Measurements from ENCODE around the gene SPPL3. TPM values are rescaled to one million over a fixed set of nuclear protein-coding genes. Genes with fewer than 3 reads are reported as not detected.

The SPPL3 gene
- total and polyA plus RNA-seq, 5 donors: 10.9 to 32.4 (median 31.0) TPM

- H3K4me1 ChIP-seq (ENCODE audit: control insufficient read depth, insufficient read depth, low read length): no peaks in the 10 kb centered on the region
- no peaks in the 10 kb centered on the region for H3K27me3 ChIP-seq (ENCODE audit: control insufficient read depth, insufficient read depth)
- DNase-seq (peak in 1 of 3 donors; percentile 47), ATAC-seq (no peak)
- intact Hi-C loops (cut with DNase I): loop anchor here in 1 of 4 donors (10.0 kb wide), 1 partner anchor 185 kb away; the partner anchor contains the start of gene SPPL3
- 65% methylated on average over 11 of the region's 11 CpGs for WGBS
- H3K27ac ChIP-seq (ENCODE audit: low read length): no peak overlapping the region
- no peaks in the 10 kb centered on the region for H3K9me3 ChIP-seq (ENCODE audit: control insufficient read depth, low read length)
- H3K4me3 ChIP-seq (ENCODE audit: low read length): no peak overlapping the region
Measured at GRCh38 chr12:120719496-120720233, 184.5 kb downstream of the SPPL3 start.

- Histone ChIP-seq H3K27ac (ENCODE audit: low read length) (no peak overlapping the region), H3K27me3 (ENCODE audit: control insufficient read depth, insufficient read depth) (no peaks in the 10 kb centered on the region), H3K4me1 (ENCODE audit: control insufficient read depth, insufficient read depth, low read length) (no peaks in the 10 kb centered on the region), H3K9me3 (ENCODE audit: control insufficient read depth, low read length) (no peaks in the 10 kb centered on the region), H3K4me3 (ENCODE audit: low read length) (no peak overlapping the region)
- WGBS: 83% methylated on average over 2 of the region's 2 CpGs
- ATAC-seq (no peak), DNase-seq (peak in 1 of 3 donors; percentile 5)
- intact Hi-C loops (cut with DNase I): no loop called here
Measured at GRCh38 chr12:120719072-120719471, 185.1 kb downstream of the SPPL3 start.

GRCh38 chr12:120718055-120718454 lies 186.1 kb downstream of the SPPL3 start:
- intact Hi-C loops (cut with DNase I): no loop called here

GRCh38 chr12:120713861-120714482 lies 190.2 kb downstream of the SPPL3 start:
- no peaks in the 10 kb centered on the region for H3K9me3 ChIP-seq (ENCODE audit: control insufficient read depth, low read length)
- no peaks in the 10 kb centered on the region for H3K27me3 ChIP-seq (ENCODE audit: control insufficient read depth, insufficient read depth)
- ATAC-seq (peak; percentile 70 to 73), DNase-seq (peak; percentile 59 to 72 (median 63))
- no peak overlapping the region for H3K27ac ChIP-seq (ENCODE audit: low read length)
- 19% methylated on average over 4 of the region's 4 CpGs for WGBS
- H3K4me3 ChIP-seq (ENCODE audit: low read length): no peak overlapping the region
- intact Hi-C loops (cut with DNase I): loop anchor here (2.0 to 5.0 kb wide), 5 partner anchors 67 to 132 kb away; partner anchors contain the start of gene POP5 (in 1 of the 4)
- H3K4me1 ChIP-seq (ENCODE audit: control insufficient read depth, insufficient read depth, low read length): peaks cover 9% of the 10 kb centered on the region

More at GRCh38 chr12:120718055-120718454, 186.1 kb downstream of the SPPL3 start:
- no peak overlapping the region for H3K4me3 ChIP-seq (ENCODE audit: low read length)
- no peaks in the 10 kb centered on the region for H3K27me3 ChIP-seq (ENCODE audit: control insufficient read depth, insufficient read depth)
- peak in 1 of 3 donors; percentile 9 for DNase-seq
- 94% methylated on average over 9 of the region's 9 CpGs for WGBS
- no peaks in the 10 kb centered on the region for H3K4me1 ChIP-seq (ENCODE audit: control insufficient read depth, insufficient read depth, low read length)
- H3K27ac ChIP-seq (ENCODE audit: low read length): no peak overlapping the region
- ATAC-seq: no peak
- H3K9me3 ChIP-seq (ENCODE audit: control insufficient read depth, low read length): no peaks in the 10 kb centered on the region

GRCh38 chr12:120712610-120713009 lies 191.5 kb downstream of the SPPL3 start:
- Histone ChIP-seq H3K9me3 (ENCODE audit: control insufficient read depth, low read length) (no peaks in the 10 kb centered on the region), H3K4me1 (ENCODE audit: control insufficient read depth, insufficient read depth, low read length) (peaks cover 9% of the 10 kb centered on the region), H3K27me3 (ENCODE audit: control insufficient read depth, insufficient read depth) (no peaks in the 10 kb centered on the region), H3K4me3 (ENCODE audit: low read length) (no peak overlapping the region), H3K27ac (ENCODE audit: low read length) (no peak overlapping the region)
- ATAC-seq (no peak), DNase-seq (no peak)
- 58% methylated on average over 6 of the region's 6 CpGs for WGBS
- intact Hi-C loops (cut with DNase I): loop anchor here in 3 of 4 donors (2.0 to 5.0 kb wide), 5 partner anchors 65 to 130 kb away; partner anchors contain the start of gene POP5 (in 1 of the 3)

Other genes starting within 250 kb of the SPPL3 start
- 100 to 1,000 TPM; 157 to 257 (median 193) TPM for gene MLEC, start 217.2 kb downstream of the SPPL3 start, total RNA-seq
- gene MLEC, start 217.2 kb downstream of the SPPL3 start, polyA plus RNA-seq: 93.6 TPM
- gene UNC119B, start 193.9 kb downstream of the SPPL3 start, total RNA-seq: 10 to 100 TPM; 15.7 to 17.8 (median 16.7) TPM
- gene UNC119B, start 193.9 kb downstream of the SPPL3 start, polyA plus RNA-seq: 7.0 TPM
- 10 to 100 TPM; 34.2 to 51.3 (median 42.5) TPM for gene ACADS, start 178.5 kb downstream of the SPPL3 start, total RNA-seq
- 68.0 TPM for gene ACADS, start 178.5 kb downstream of the SPPL3 start, polyA plus RNA-seq
- not detected for gene HNF1A, start 74.2 kb upstream of the SPPL3 start, total RNA-seq
- 0.05 TPM for gene HNF1A, start 74.2 kb upstream of the SPPL3 start, polyA plus RNA-seq
- gene C12orf43, start 112.1 kb upstream of the SPPL3 start, total RNA-seq: 10 to 100 TPM in 2 of 4 donors, 1 to 10 TPM in 2; 8.5 to 13.0 (median 10.3) TPM
- 7.5 TPM for gene C12orf43, start 112.1 kb upstream of the SPPL3 start, polyA plus RNA-seq
- gene OASL, start 134.9 kb upstream of the SPPL3 start, total RNA-seq: 1 to 10 TPM in 1 of 4 donors, under 1 TPM in 3; 0.32 to 1.1 (median 0.67) TPM
- gene OASL, start 134.9 kb upstream of the SPPL3 start, polyA plus RNA-seq: 0.68 TPM
- 1 to 10 TPM; 1.1 to 4.0 (median 2.7) TPM for gene P2RX7, start 228.5 kb upstream of the SPPL3 start, total RNA-seq
- 1.1 TPM for gene P2RX7, start 228.5 kb upstream of the SPPL3 start, polyA plus RNA-seq